ENCODE measurements around the gene MED13.

GRCh38 chr17:62105357-62105756 is 40.3 kb upstream of the MED13 start:
- TF ChIP-seq CTCF (IDR thresholded peaks at IDR 0.05 in 2 of 3, conservative IDR thresholded peaks at IDR 0.05 in 1 of 3; ENCODE audit: borderline replicate concordance in 1 of 3, insufficient read depth in 1 of 3, low read depth in 2 of 3, low read length in 2 of 3) = no peak
- TF ChIP-seq REST (IDR thresholded peaks at IDR 0.05; ENCODE audit: low read depth) = no peak
- TF ChIP-seq ZFX (IDR thresholded peaks at IDR 0.05) = no peak
- TF ChIP-seq EZH2phosphoT487 (IDR thresholded peaks at IDR 0.05; ENCODE audit: borderline replicate concordance) = no peak
- no peak for TF ChIP-seq SP1 (IDR thresholded peaks at IDR 0.05; ENCODE audit: low read depth)
- no peak for TF ChIP-seq EZH2 (IDR thresholded peaks at IDR 0.05)
- no peak for TF ChIP-seq ZNF274 (IDR thresholded peaks at IDR 0.05; ENCODE audit: low read depth, low read length)

Data from HCT116 (cell line).